GM21390 (cell line): ENCODE measurements around the gene TNNC1.

Source experiments
- ATAC-seq: cut with Tn5 transposase; IDR thresholded peaks from one replicate; pipeline ENCODE4 v1.9.1; 2021; ENCODE audit not compliant: unreplicated experiment

Gene TNNC1

DNA sequence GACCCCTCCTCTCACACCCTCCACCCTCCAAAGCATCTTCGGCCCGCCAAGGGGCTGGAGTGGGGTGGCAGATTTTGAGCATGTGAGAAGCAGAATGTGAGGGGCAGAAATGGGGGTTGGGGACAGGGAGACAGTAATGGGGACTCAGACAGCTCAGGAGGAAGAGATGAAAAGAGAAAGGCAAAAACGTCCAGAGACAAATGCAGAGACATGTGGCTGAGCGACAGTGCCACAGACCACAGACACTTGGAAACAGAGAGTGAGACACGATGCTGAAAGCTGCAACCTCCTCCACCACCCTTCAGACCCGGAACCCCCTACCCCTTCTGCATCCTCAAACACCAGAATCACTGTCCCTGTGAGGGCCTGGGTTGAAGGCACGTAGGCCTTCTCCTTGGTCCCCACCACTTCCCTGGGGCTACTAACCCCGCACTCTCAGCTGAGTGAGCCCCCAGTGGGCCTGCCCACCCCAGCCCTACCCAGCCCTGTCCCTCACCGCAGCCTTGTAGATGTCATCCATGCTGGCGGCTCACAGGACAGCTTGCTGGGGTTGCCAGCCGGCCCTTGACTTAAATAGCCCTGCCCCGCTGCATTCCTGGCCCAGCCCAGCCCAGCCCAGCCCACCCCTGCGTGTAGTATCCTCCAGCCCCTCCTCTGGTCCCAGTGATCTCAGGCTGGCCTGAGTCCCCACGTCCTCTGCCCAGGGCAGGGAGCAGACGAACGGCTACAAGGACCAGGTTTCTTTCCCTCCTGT is at the start of gene TNNC1:
TSS of gene TNNC1 (minus strand) at position 546 of the 754 bp plus-strand sequence. CDS start at position 520, 26 bp downstream.
- ATAC-seq = no peak

- no peak for ATAC-seq
These were observed 49.0 kb upstream of the TNNC1 start for GRCh38 chr3:52502808-52503350.

GRCh38 chr3:52502001-52502400 is 48.2 kb upstream of the TNNC1 start:
- no peak for ATAC-seq

GRCh38 chr3:52501046-52501445 is 47.2 kb upstream of the TNNC1 start:
- ATAC-seq = no peak

DNA sequence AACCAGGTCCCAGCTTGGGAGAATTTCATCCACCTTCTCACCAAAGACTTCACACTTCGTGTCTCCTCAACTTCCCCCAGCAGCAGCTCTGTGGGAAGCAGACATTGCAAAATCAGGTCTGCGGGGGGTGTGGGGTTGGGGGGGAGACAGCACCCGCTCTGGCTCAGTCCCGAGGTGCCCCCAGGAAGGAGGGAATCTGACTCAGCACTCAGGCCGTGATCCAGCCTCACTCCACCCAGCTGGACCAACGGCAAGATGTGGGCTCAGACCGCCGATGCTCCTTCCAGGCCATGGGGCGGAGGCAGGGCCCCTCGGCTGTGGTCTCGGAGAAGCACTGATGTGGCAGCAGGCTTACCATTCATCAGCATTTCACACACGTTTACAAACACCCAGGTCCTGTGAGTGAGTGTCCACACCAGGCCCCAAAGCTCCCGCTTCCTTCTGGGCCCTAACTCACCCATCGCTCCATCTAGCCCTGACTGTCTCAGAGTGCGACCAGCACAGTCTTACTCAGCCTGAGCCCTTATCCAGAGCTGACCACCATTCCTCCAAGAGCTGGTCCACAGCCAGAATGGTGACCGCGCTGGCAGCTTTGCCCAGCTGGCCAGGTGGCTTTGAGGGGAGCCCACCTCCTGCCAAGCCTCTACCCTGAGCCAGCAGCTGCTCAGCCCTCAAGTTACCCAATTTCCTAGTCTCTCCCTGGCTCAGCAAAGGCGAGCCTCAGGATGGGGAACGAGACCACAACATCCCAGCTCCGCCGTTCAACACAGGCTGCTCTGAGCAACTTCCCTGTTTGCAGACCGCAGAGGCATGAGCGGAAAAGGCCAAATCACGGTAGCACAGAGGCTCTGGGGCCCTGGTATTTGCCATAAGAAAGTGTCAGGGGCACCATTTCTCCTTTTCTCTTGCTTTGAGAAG is 44.6 kb upstream of the TNNC1 start:
- no peak for ATAC-seq

- no peak for ATAC-seq
These were observed 42.1 kb upstream of the TNNC1 start for GRCh38 chr3:52495777-52496602.

DNA sequence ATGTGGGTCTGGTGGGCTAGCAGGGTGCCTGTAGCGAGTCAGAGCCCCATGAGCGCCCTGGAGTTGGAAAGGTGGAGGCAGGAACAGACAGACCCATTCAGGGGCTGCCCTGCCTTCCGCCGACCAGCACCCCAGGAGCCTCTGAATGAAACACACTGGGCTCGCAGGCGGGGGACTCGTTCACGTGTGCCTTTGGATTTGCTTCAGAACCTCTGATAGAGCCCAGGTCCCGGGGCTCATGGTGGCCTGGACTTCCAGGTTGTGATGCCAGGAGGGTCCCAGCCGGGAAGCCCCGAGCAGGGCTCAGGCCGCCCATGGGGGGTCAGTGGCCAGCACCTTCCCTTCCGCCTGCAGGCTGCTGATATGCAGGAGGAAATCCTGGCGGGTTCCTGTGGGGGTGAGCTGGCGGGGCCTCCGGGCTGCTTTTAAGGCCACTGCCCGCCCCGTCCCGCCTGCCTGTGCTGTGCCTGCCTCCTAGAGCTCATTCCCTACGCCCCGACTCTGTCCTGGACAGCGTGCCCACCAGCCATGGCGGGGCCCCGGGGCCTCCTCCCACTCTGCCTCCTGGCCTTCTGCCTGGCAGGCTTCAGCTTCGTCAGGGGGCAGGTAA is 41.1 kb upstream of the TNNC1 start, which contains the start of gene STAB1:
TSS of gene STAB1 (plus strand) at position 453 of the 610 bp plus-strand sequence. CDS start at position 529, 76 bp downstream.
- ATAC-seq = no peak

DNA sequence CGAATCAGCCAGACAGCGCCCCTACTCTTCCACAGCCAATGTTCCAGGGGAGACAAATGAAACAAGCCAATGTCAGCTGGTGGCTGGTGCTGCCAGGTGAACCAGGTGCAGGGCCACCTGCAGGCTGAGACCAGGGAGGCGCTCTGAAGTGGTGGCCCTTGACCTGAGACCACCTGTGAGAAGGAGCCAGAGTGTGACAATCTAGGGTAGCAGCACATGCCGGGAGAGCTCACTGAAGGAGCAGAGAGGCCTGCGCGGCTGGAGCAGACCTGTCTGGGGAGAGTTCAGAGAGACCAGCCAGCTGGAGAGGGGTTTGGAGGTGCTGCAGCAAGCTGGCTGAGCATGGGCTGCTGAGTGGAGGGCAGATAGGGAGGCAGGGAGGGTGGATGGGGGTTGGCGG is 40.6 kb upstream of the TNNC1 start:
- ATAC-seq = no peak

DNA sequence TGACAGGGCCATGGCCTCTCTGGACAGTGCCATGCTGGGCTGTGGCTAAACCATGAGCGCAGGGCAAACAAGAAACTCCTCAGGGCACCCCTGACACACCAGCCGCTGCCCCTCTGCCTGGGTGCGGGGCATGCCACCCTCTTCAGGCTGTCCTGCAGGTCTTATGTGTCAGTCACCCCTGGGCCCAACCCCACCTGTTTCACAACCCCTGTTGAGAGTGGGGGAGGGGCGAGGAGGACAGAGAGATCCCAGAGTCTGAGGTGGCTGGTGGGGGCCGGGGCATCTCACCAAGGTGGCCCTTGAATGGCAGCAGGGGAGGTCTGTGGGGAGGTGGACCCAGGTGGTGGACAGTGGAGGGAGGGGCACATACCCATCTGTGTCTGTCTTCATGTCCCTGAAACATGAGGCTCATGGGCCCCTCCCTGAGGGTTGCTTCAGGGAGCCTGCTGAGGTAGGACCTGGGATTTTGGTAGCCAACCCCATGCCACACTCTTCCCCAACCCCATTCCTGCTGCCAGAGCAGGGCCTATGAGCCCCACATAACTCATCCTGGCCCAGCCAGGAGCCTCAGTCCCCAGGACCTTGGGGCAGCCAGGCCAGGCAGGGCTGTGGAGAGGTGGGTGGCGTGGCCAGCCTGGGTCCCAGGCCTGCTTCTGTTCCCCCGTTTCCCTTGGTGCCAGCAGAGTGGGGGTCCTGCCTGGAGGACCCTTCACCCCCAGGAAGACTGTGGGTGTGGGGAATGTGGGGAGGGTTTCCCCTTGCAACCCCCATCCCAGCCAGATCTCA is 39.6 kb upstream of the TNNC1 start:
- no peak for ATAC-seq

GRCh38 chr3:52492059-52492458 is 38.2 kb upstream of the TNNC1 start:
- no peak for ATAC-seq

DNA sequence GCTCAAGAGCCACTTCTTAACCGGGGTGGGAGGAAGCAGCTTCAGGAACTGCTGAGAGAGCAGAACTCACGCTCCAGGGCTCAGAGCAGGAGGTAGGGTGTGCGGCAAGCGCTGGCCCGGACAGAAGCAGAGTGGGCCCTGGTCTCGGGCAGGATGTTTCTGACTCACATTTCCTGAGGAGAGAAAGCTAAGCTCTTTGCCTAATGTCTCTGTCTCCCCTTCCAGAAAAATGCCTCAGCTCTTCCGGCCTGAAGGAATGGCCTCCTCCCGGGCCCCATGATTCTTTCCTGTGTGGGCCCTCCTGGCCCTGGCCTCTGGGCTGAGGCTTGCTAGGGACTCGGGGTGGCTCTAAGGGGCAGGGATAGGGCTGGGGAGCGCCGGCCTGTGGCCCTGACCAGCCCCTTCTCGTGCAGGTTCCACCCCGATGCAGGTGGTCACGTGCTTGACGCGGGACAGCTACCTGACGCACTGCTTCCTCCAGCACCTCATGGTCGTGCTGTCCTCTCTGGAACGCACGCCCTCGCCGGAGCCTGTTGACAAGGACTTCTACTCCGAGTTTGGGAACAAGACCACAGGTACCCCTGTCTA is 37.2 kb upstream of the TNNC1 start:
- ATAC-seq = no peak

GRCh38 chr3:52490035-52490938 is 36.4 kb upstream of the TNNC1 start:
- no peak for ATAC-seq

DNA sequence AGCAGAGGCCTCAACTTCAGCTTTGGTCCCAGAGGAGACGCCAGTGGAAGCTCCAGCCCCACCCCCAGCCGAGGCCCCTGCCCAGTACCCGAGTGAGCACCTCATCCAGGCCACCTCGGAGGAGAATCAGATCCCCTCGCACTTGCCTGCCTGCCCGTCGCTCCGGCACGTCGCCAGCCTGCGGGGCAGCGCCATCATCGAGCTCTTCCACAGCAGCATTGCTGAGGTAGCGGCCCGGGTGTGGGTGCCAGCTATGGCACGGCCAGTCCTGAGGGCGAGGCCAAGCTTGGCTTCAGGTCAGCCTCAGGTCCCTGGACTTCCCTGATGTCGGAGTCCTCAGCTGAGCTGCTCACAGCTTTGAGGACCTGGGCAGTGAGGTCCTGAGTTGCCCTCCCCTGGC is 35.6 kb upstream of the TNNC1 start:
- no peak for ATAC-seq

GRCh38 chr3:52488746-52489145 is 34.9 kb upstream of the TNNC1 start:
- ATAC-seq = no peak

DNA sequence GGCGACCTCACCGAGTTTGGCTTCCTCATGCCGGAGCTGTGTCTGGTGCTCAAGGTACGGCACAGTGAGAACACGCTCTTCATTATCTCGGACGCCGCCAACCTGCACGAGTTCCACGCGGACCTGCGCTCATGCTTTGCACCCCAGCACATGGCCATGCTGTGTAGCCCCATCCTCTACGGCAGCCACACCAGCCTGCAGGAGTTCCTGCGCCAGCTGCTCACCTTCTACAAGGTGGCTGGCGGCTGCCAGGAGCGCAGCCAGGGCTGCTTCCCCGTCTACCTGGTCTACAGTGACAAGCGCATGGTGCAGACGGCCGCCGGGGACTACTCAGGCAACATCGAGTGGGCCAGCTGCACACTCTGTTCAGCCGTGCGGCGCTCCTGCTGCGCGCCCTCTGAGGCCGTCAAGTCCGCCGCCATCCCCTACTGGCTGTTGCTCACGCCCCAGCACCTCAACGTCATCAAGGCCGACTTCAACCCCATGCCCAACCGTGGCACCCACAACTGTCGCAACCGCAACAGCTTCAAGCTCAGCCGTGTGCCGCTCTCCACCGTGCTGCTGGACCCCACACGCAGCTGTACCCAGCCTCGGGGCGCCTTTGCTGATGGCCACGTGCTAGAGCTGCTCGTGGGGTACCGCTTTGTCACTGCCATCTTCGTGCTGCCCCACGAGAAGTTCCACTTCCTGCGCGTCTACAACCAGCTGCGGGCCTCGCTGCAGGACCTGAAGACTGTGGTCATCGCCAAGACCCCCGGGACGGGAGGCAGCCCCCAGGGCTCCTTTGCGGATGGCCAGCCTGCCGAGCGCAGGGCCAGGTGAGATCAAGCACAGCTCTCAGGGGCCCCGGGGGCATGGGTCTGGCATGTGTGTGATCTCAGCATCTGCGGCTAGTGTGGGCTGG is 34.2 kb upstream of the TNNC1 start:
- no peak for ATAC-seq

GRCh38 chr3:52487050-52487787 is 33.4 kb upstream of the TNNC1 start:
- ATAC-seq = no peak
